Ovary (tissue), 9 donors: ENCODE measurements around the gene EXOC1L. TPM values are rescaled to one million over a fixed set of nuclear protein-coding genes. Genes with fewer than 3 reads are reported as not detected.

ENCODE experiments used
- DNase-seq, 5 donors: peaks; one replicate each; pipeline ENCODE4 v3.0.0-alpha.2; 2019 to 2020
- H3K27ac ChIP-seq, 2 donors: fragments of 200-600 bp; one replicate each; pipeline versions ENCODE4 v1.5.1 to v1.8.0; 2019 to 2022
- H3K27me3 ChIP-seq: fragments of 200-600 bp; one replicate; pipeline ENCODE4 v1.8.0; 2022
- H3K36me3 ChIP-seq: fragments of 200-600 bp; sonication (generic); one replicate; pipeline ENCODE4 v1.5.1; 2019
- H3K4me1 ChIP-seq: one replicate; pipeline ENCODE4 v1.8.1; 2013; ENCODE audit warnings: mild to moderate bottlenecking, moderate library complexity; ENCODE audit not compliant: insufficient read depth
- H3K4me3 ChIP-seq: fragments of 200-600 bp; sonication (generic); one replicate; pipeline ENCODE4 v1.5.1; 2017
- H3K9me3 ChIP-seq, 2 donors: fragments of 200-600 bp in 1 of 2; sonication (generic) in 1 of 2; one replicate each; pipeline versions ENCODE4 v1.5.1 to v1.8.1; 2013 to 2019; ENCODE audit warnings: mild to moderate bottlenecking in 1 of 2, moderate library complexity in 1 of 2
- EP300 ChIP-seq: sonication (generic); formaldehyde crosslinking; IDR thresholded peaks from one replicate; pipeline ENCODE4 v1.6.1; 2017; ENCODE audit warnings: antibody characterized with exemption
- POLR2A ChIP-seq: fragments of 450-650 bp; IDR thresholded peaks from one replicate; pipeline ENCODE4 v1.6.1; 2017; ENCODE audit warnings: antibody characterized with exemption, mild to moderate bottlenecking, moderate library complexity
- WGBS, 3 donors: extraction: QIAGEN DNeasy Blood & Tissue Kit in 1 of 3; methylation state at CpG; one replicate each; pipeline versions ENCODE4 v1.1.5 to v1.1.7; 2013 to 2017; 5-methylcytosine and 5-hydroxymethylcytosine counted together
- intact Hi-C, 4 donors: fragments of 100-400 bp; cut with DNase I; formaldehyde crosslinking; loops; one replicate each; pipeline versions ENCODE4 v1.11.0 to v1.15.1; 2022 to 2023
- polyA plus RNA-seq, 2 donors: library from polyadenylated mRNA; stranded (reverse); fragments of 200-250 nt in 1 of 2; fragments of 350-450 nt in 1 of 2; fragmentation: Illumina TruSeq in 1 of 2; extraction: RNeasy Lipid Tissue Mini Kit (QIAGEN cat#74804) in 1 of 2; gene quantifications; one replicate each; pipeline ENCODE4 v1.2.3, GENCODE V29; 2013 to 2014
- total RNA-seq, 7 donors: library from RNA; depleted of rRNA in 2 of 7; stranded (reverse); fragments of >200 nt in 2 of 7; fragmentation: NEBNext Ultra II Directional in 3 of 7; extraction: Animal tissue kit (Norgen Biotek cat#: 25700) in 3 of 7; gene quantifications; one replicate each; pipeline versions ENCODE4 v1.1.0 to v1.2.4, GENCODE V29; 2016 to 2023
- TF ChIP-seq, protein P1 (sequence below), 3 donors: fragments of 450-650 bp in 2 of 3; fragments of 200-600 bp in 1 of 3; IDR thresholded peaks; one replicate each; pipeline versions ENCODE4 v1.5.1 to v1.8.0; 2016 to 2022; ENCODE audit warnings: antibody characterized with exemption in 3 of 3, mild to moderate bottlenecking in 1 of 3
- donor health status: DM: no; HTN: no; CAD: no; lungs with moderate emphysema.
- donor health status: DM: no; HTN: no; CAD: no.
- donor health status: Bipolar disorder and iron deficiency.
- donor health status: DM: yes; HTN: yes; CAD: no.
- donor health status: DM: no; HTN: no; CAD: no.
- donor health status: DM: yes; HTN: yes; CAD: no.

EXOC1L gene
- total and polyA plus RNA-seq, 9 donors = not detected

DNA sequence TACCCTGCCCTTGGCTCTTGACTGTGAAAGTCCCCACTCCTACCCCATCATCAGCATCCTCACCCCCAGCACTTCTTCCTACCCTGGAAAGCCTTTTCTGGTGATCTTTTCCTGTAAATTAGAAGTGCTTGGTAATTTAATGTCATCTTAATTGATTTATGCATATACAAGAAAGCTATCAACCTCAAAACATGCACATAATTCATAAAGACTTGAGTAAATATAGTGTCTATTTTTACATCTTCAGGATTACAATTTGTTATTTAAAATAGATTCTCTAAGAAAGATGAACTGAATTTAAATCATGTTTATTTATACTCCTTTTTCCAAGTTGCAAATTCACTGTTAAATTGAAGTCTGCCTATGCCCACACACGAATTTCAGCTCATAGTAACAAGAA, 36.0 kb upstream of the EXOC1L start:
- Histone ChIP-seq H3K9me3 (no peaks in the 10 kb centered on the region), H3K36me3 (no peaks in the 10 kb centered on the region), H3K4me1 (no peaks in the 10 kb centered on the region), H3K27ac (no peak overlapping the region), H3K4me3 (no peak overlapping the region), H3K27me3 (no peaks in the 10 kb centered on the region)
- TF ChIP-seq POLR2A (no peak), EP300 (no peak)
- TF ChIP-seq, protein P1, sequence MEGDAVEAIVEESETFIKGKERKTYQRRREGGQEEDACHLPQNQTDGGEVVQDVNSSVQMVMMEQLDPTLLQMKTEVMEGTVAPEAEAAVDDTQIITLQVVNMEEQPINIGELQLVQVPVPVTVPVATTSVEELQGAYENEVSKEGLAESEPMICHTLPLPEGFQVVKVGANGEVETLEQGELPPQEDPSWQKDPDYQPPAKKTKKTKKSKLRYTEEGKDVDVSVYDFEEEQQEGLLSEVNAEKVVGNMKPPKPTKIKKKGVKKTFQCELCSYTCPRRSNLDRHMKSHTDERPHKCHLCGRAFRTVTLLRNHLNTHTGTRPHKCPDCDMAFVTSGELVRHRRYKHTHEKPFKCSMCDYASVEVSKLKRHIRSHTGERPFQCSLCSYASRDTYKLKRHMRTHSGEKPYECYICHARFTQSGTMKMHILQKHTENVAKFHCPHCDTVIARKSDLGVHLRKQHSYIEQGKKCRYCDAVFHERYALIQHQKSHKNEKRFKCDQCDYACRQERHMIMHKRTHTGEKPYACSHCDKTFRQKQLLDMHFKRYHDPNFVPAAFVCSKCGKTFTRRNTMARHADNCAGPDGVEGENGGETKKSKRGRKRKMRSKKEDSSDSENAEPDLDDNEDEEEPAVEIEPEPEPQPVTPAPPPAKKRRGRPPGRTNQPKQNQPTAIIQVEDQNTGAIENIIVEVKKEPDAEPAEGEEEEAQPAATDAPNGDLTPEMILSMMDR (IDR thresholded peaks at IDR 0.05) = no peak
- WGBS, 3 donors = 27 to 47% (median 38%) methylated on average over 1 of the region's 1 CpG
- no peak for DNase-seq
- intact Hi-C loops = no loop called here

- Histone ChIP-seq H3K9me3 (no peaks in the 10 kb centered on the region), H3K27me3 (no peaks in the 10 kb centered on the region), H3K36me3 (no peaks in the 10 kb centered on the region), H3K4me3 (no peak overlapping the region), H3K27ac (no peak overlapping the region), H3K4me1 (no peaks in the 10 kb centered on the region)
- intact Hi-C loops = no loop called here
- 51 to 63% (median 55%) methylated on average over 4 of the region's 4 CpGs for WGBS, 3 donors
- TF ChIP-seq POLR2A (no peak), EP300 (no peak)
- TF ChIP-seq, protein P1 (IDR thresholded peaks at IDR 0.05) = no peak
- no peak for DNase-seq
Measured at GRCh38 chr4:55784747-55785146, 34.8 kb upstream of the EXOC1L start.

- intact Hi-C loops = no loop called here
- no peak for TF ChIP-seq EP300
- TF ChIP-seq, protein P1 (IDR thresholded peaks at IDR 0.05) = no peak
- no peak for TF ChIP-seq POLR2A
- H3K36me3 ChIP-seq = no peaks in the 10 kb centered on the region
- peaks cover 3% of the 10 kb centered on the region for H3K4me1 ChIP-seq
- H3K4me3 ChIP-seq = no peak overlapping the region
- WGBS, 3 donors = 70 to 80% (median 73%) methylated on average over 2 of the region's 2 CpGs
- H3K27ac ChIP-seq = no peak overlapping the region
- H3K27me3 ChIP-seq = no peaks in the 10 kb centered on the region
- no peaks in the 10 kb centered on the region for H3K9me3 ChIP-seq
- DNase-seq = no peak
Measured at GRCh38 chr4:55791666-55792065, 27.9 kb upstream of the EXOC1L start.

DNA sequence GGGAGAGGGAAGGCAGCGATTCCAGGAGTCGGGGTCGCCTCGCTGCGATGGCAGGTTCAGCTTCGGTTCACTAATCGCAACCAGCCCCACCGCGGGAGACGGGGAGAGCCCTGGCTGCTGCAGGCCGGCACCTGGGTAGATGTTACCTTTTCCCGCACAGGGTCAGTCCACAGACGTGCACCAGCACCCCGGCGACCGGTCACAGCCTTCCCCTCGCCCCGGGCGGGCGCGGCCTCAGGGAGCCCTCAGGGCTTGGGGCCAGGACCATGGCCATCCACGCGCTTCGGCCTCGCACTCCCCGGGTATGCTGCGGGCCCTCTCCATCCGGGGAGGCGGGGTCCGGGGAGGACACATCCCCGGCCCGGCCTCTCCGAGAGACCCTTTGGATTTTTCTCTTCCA, 26.1 kb upstream of the EXOC1L start:
- Histone ChIP-seq H3K27ac (no peak overlapping the region), H3K9me3 (no peaks in the 10 kb centered on the region), H3K4me1 (peaks cover 3% of the 10 kb centered on the region), H3K27me3 (no peaks in the 10 kb centered on the region), H3K36me3 (no peaks in the 10 kb centered on the region), H3K4me3 (no peak overlapping the region)
- DNase-seq = no peak
- intact Hi-C loops = no loop called here
- TF ChIP-seq POLR2A (no peak), EP300 (no peak)
- TF ChIP-seq, protein P1 (IDR thresholded peaks at IDR 0.05) = no peak
- 4% methylated on average over 24 to 33 of the region's 33 CpGs for WGBS, 3 donors

DNA sequence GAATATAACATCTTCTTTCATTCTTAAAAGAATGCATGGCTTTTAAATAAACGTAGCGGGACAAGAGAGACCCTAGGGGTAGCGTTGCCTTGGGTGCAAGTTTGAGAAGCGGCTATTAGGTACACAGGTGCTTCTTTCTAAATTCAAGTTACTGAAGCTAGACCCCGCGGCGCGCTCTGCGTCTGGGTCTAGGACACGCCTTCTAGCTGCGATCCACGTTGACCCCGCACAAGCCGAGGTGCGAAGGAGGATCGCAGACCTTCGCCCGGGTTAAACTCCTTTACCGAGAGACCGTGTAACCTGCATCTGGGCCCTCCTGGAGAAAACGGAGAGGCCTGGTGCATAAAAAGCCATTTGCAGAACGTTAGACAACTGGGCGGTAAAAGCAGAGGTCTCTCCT, 25.5 kb upstream of the EXOC1L start:
- 61 to 74% (median 72%) methylated on average over 23 of the region's 23 CpGs for WGBS, 3 donors

More for the DNA sequence above, 25.5 kb upstream of the EXOC1L start:
- no peak overlapping the region for H3K27ac ChIP-seq
- TF ChIP-seq, protein P1 (IDR thresholded peaks at IDR 0.05) = no peak
- TF ChIP-seq POLR2A = no peak
- TF ChIP-seq EP300 = no peak
- no peak for DNase-seq
- no peaks in the 10 kb centered on the region for H3K9me3 ChIP-seq
- peaks cover 3% of the 10 kb centered on the region for H3K4me1 ChIP-seq
- intact Hi-C loops = no loop called here
- H3K27me3 ChIP-seq = no peaks in the 10 kb centered on the region
- no peaks in the 10 kb centered on the region for H3K36me3 ChIP-seq
- H3K4me3 ChIP-seq = no peak overlapping the region
